HCT116 (cell line): Measurements from ENCODE around the gene STIM2. TPM values are rescaled to one million over a fixed set of nuclear protein-coding genes. Genes with fewer than 3 reads are reported as not detected.

ENCODE experiments used
- ATAC-seq: fragments of 200-7000 bp; cut with Tn5 transposase; 2 replicates; pipeline ENCODE4 v1.9.1; 2020; ENCODE audit warnings: mild to moderate bottlenecking, moderate library complexity
- BruUV-seq: library from RNA; stranded (reverse); fragments of 400-500 nt; replicated peaks from 2 replicates; lab custom pipeline; 2021; lab: Mats Ljungman, UMichigan
- CTCF ChIA-PET: fragments of 300-600 bp; sonication (Branson Sonifier 250); formaldehyde crosslinking; loops from one replicate; lab custom pipeline; 2021; ENCODE audit warnings: antibody characterized with exemption; lab: Charles Lee
- POLR2A ChIA-PET: fragments of 300-600, 350-600 bp; sonication (Branson Sonifier 250); formaldehyde crosslinking; loops from one replicate; lab custom pipeline; 2021; ENCODE audit warnings: antibody characterized with exemption; lab: Charles Lee
- RAD21 ChIA-PET, 2 experiments: fragments of 300-600 bp; sonication (Branson Sonifier 250); formaldehyde crosslinking; loops; one replicate each; lab custom pipeline; 2023; ENCODE audit warnings: low total read pairs in 2 of 2; ENCODE audit not compliant: uncharacterized antibody in 2 of 2, unreplicated experiment in 2 of 2, low non-redundant PET in 1 of 2; lab: Charles Lee
- DNase-seq: peaks from one replicate; pipeline ENCODE4 v3.0.0-alpha.2; 2010; ENCODE audit warnings: low read depth, low spot score
- H2AFZ ChIP-seq: fragments of 200-600 bp; shearing (Covaris generic), sonication (generic); 2 replicates; pipeline ENCODE4 v1.6.1; 2017; ENCODE audit warnings: low read depth, mixed run types, mixed read lengths, antibody characterized with exemption, low read length; ENCODE audit not compliant: poor library complexity, severe bottlenecking
- H3K27ac ChIP-seq: 2 replicates; pipeline ENCODE4 v1.5.1; 2012; ENCODE audit warnings: low read depth, low read length
- H3K27me3 ChIP-seq: fragments of 200-600 bp; sonication (generic); 2 replicates; pipeline ENCODE4 v1.6.1; 2016; ENCODE audit warnings: mixed run types, low read length, mixed read lengths; ENCODE audit not compliant: insufficient read depth
- H3K36me3 ChIP-seq, 2 experiments: fragments of 200-500 bp in 1 of 2; fragments of 200-600 bp in 1 of 2; sonication (Bioruptor generic) in 1 of 2; sonication (generic) in 1 of 2; 2 replicates each; pipeline versions ENCODE4 v1.5.1 to v1.6.1; 2014 to 2016; ENCODE audit warnings: low read length in 2 of 2, inconsistent platforms in 1 of 2, mixed read lengths in 1 of 2, mixed run types in 1 of 2; ENCODE audit not compliant: insufficient read depth in 2 of 2, control insufficient read depth in 1 of 2
- H3K4me1 ChIP-seq, 2 experiments: fragments of 200-600 bp in 1 of 2; sonication (generic) in 1 of 2; 2 replicates each; pipeline versions ENCODE4 v1.5.1 to v1.6.1; 2012 to 2017; ENCODE audit warnings: low read length in 2 of 2, inconsistent platforms in 1 of 2, mild to moderate bottlenecking in 1 of 2, mixed read lengths in 1 of 2, mixed run types in 1 of 2, moderate library complexity in 1 of 2; ENCODE audit not compliant: insufficient read depth in 2 of 2, control insufficient read depth in 1 of 2
- H3K4me2 ChIP-seq: fragments of 200-600 bp; sonication (generic); 2 replicates; pipeline ENCODE4 v1.6.1; 2017; ENCODE audit warnings: mixed run types, low read length, mixed read lengths
- H3K4me3 ChIP-seq, 2 experiments: fragments of 200-600 bp in 1 of 2; sonication (generic) in 1 of 2; replicated peaks in 1 of 2; 2 replicates each; pipeline ENCODE4 v1.5.1; 2011 to 2016; ENCODE audit warnings: low read length in 2 of 2, control low read depth in 1 of 2, low read depth in 1 of 2, mild to moderate bottlenecking in 1 of 2, mixed read lengths in 1 of 2, mixed run types in 1 of 2
- H3K79me2 ChIP-seq: fragments of 200-600 bp; sonication (generic); 2 replicates; pipeline ENCODE4 v1.6.1; 2017; ENCODE audit warnings: mild to moderate bottlenecking, mixed run types, low read length, moderate library complexity, mixed read lengths; ENCODE audit not compliant: insufficient read depth
- H3K9ac ChIP-seq: fragments of 200-600 bp; sonication (generic); 2 replicates; pipeline ENCODE4 v1.6.1; 2016; ENCODE audit warnings: low read length, mixed read lengths
- H3K9me2 ChIP-seq: fragments of 200-600 bp; sonication (generic), shearing (Covaris generic); 2 replicates; pipeline ENCODE4 v1.6.1; 2017; ENCODE audit warnings: mixed run types, mild to moderate bottlenecking, moderate library complexity; ENCODE audit not compliant: insufficient read depth
- H3K9me3 ChIP-seq, 2 experiments: fragments of 200-500 bp in 1 of 2; fragments of 200-600 bp in 1 of 2; sonication (Bioruptor generic) in 1 of 2; sonication (generic) in 1 of 2; 2 replicates each; pipeline ENCODE4 v1.6.1; 2014 to 2017; ENCODE audit warnings: low read length in 2 of 2, mixed read lengths in 2 of 2, inconsistent platforms in 1 of 2, low read depth in 1 of 2, mild to moderate bottlenecking in 1 of 2, mixed run types in 1 of 2, moderate library complexity in 1 of 2; ENCODE audit not compliant: control insufficient read depth in 1 of 2, insufficient read depth in 1 of 2
- H4K20me1 ChIP-seq: fragments of 200-600 bp; sonication (generic), shearing (Covaris generic); 2 replicates; pipeline ENCODE4 v1.6.1; 2017; ENCODE audit warnings: mixed run types, mild to moderate bottlenecking, moderate library complexity; ENCODE audit not compliant: insufficient read depth
- CEBPB ChIP-seq: IDR thresholded peaks from 2 replicates; pipeline ENCODE4 v1.6.1; 2012; ENCODE audit warnings: low read depth
- EGR1 ChIP-seq: IDR thresholded peaks from 2 replicates; pipeline ENCODE4 v1.6.1; 2012; ENCODE audit warnings: low read depth
- ELF1 ChIP-seq: IDR thresholded peaks from 2 replicates; pipeline ENCODE4 v1.6.1; 2012; ENCODE audit warnings: low read depth, borderline replicate concordance
- EZH2phosphoT487 ChIP-seq: fragments of 200-600 bp; IDR thresholded peaks from 2 replicates; pipeline ENCODE4 v1.6.1; 2018; ENCODE audit warnings: antibody characterized with exemption, borderline replicate concordance
- MAX ChIP-seq: IDR thresholded peaks from 2 replicates; pipeline ENCODE4 v1.6.1; 2012
- POLR2AphosphoS5 ChIP-seq: IDR thresholded peaks from 2 replicates; pipeline ENCODE4 v1.6.1; 2011; ENCODE audit warnings: mild to moderate bottlenecking, low read depth, low read length, moderate library complexity
- REST ChIP-seq: IDR thresholded peaks from 2 replicates; pipeline ENCODE4 v1.6.1; 2012; ENCODE audit warnings: low read depth
- SIN3A ChIP-seq: IDR thresholded peaks from 2 replicates; pipeline ENCODE4 v1.6.1; 2012; ENCODE audit warnings: low read depth
- SRF ChIP-seq: IDR thresholded peaks from 2 replicates; pipeline ENCODE4 v1.6.1; 2012; ENCODE audit warnings: low read depth
- YY1 ChIP-seq: IDR thresholded peaks from 2 replicates; pipeline ENCODE4 v1.6.1; 2011; ENCODE audit warnings: low read length, low read depth, moderate library complexity, mild to moderate bottlenecking; ENCODE audit not compliant: insufficient replicate concordance; ENCODE audit errors: extremely low read depth
- ZBTB33 ChIP-seq: IDR thresholded peaks from 2 replicates; pipeline ENCODE4 v1.6.1; 2011; ENCODE audit warnings: mild to moderate bottlenecking, low read length, moderate library complexity; ENCODE audit not compliant: insufficient replicate concordance; ENCODE audit errors: extremely low read depth
- intact Hi-C: fragments of 100-400 bp; cut with micrococcal nuclease; formaldehyde crosslinking; loops from 2 replicates; pipeline ENCODE4 v1.10.0; 2022
- total RNA-seq: library from RNA; stranded (reverse); gene quantifications from one replicate; pipeline ENCODE4 v1.2.1, GENCODE V29; 2021; ENCODE audit not compliant: unreplicated experiment
- TF ChIP-seq, protein P1 (sequence below): IDR thresholded peaks from 2 replicates; pipeline ENCODE4 v1.6.1; 2012

The STIM2 gene
- total RNA-seq, 1 experiment from 2014 or later, result 65.9 TPM

GRCh38 chr4:27043200-27043599 lies 182.6 kb downstream of the STIM2 start:
- ATAC-seq (no peak), DNase-seq (no peak)
- H3K9me2 ChIP-seq, result no peaks in the 10 kb centered on the region
- H3K36me3 ChIP-seq, result no peaks in the 10 kb centered on the region
- no TSS peak for BruUV-seq
- no peak overlapping the region for H2AFZ ChIP-seq
- H3K4me1 ChIP-seq, result no peaks in the 10 kb centered on the region
- no peak overlapping the region for H3K4me3 ChIP-seq
- H3K79me2 ChIP-seq, result no peaks in the 10 kb centered on the region
- no peak overlapping the region for H3K27ac ChIP-seq
- intact Hi-C loops, result loop anchor here (10.0 kb wide), 2 partner anchors 622 to 652 kb away; no protein-coding TSS in a partner anchor
- POLR2A ChIA-PET, result no interaction called here
- H3K4me2 ChIP-seq, result no peak overlapping the region
- CTCF ChIA-PET, result no interaction called here
- no peaks in the 10 kb centered on the region for H4K20me1 ChIP-seq
- RAD21 ChIA-PET, result no interaction called here
- H3K9ac ChIP-seq, result no peak overlapping the region
- H3K9me3 ChIP-seq, result no peaks in the 10 kb centered on the region
- TF ChIP-seq, protein P1, sequence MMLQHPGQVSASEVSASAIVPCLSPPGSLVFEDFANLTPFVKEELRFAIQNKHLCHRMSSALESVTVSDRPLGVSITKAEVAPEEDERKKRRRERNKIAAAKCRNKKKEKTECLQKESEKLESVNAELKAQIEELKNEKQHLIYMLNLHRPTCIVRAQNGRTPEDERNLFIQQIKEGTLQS, result no peak
- TF ChIP-seq SRF (no peak), CEBPB (no peak), ELF1 (no peak), EZH2phosphoT487 (no peak), REST (no peak), SIN3A (no peak), YY1 (no peak), ZBTB33 (no peak), MAX (no peak), EGR1 (no peak), POLR2AphosphoS5 (no peak)
- TF ChIP-seq, all 23 proteins: peak for 0
- no peaks in the 10 kb centered on the region for H3K27me3 ChIP-seq
